A673 (cell line): Measurements from ENCODE around the gene ENOX2. TPM values are rescaled to one million over a fixed set of nuclear protein-coding genes. Genes with fewer than 3 reads are reported as not detected.

Experiments used
- BruUV-seq: library from RNA; stranded (reverse); fragments of 400-500 nt; replicated peaks from 2 replicates; lab custom pipeline; 2021; lab: Mats Ljungman, UMichigan
- CTCF ChIA-PET: fragments of 300-600 bp; sonication (Branson Sonifier 250); formaldehyde crosslinking; loops from one replicate; lab custom pipeline; 2022; ENCODE audit warnings: antibody characterized with exemption; lab: Charles Lee
- POLR2A ChIA-PET: fragments of 300-600 bp; sonication (Branson Sonifier 250); formaldehyde crosslinking; loops from one replicate; lab custom pipeline; 2022; ENCODE audit warnings: antibody characterized with exemption; ENCODE audit not compliant: low non-redundant PET; lab: Charles Lee
- DNase-seq: peaks from one replicate; pipeline ENCODE4 v3.0.0-alpha.2; 2015; ENCODE audit warnings: low spot score
- H3K27ac ChIP-seq: fragments of 200-600 bp; sonication (generic); 2 replicates; pipeline ENCODE4 v1.5.1; 2016; ENCODE audit warnings: mixed run types, low read depth, mild to moderate bottlenecking, mixed read lengths, antibody characterized with exemption, low read length; ENCODE audit not compliant: poor library complexity, severe bottlenecking
- H3K27me3 ChIP-seq: fragments of 200-600 bp; sonication (generic); replicated peaks from 2 replicates; pipeline ENCODE4 v1.6.1; 2017; ENCODE audit warnings: mixed run types, low read depth, mild to moderate bottlenecking, mixed read lengths, antibody characterized with exemption, low read length; ENCODE audit not compliant: insufficient read depth, poor library complexity
- H3K36me3 ChIP-seq: fragments of 200-600 bp; sonication (generic); 2 replicates; pipeline ENCODE4 v1.6.1; 2016; ENCODE audit warnings: mixed run types, mild to moderate bottlenecking, mixed read lengths, antibody characterized with exemption, low read length; ENCODE audit not compliant: insufficient read depth, poor library complexity, severe bottlenecking
- H3K4me1 ChIP-seq: fragments of 200-600 bp; sonication (generic); 2 replicates; pipeline ENCODE4 v1.6.1; 2017; ENCODE audit warnings: mixed run types, mild to moderate bottlenecking, mixed read lengths, antibody characterized with exemption, low read length; ENCODE audit not compliant: insufficient read depth, poor library complexity, severe bottlenecking
- H3K4me3 ChIP-seq: fragments of 200-600 bp; sonication (generic); 2 replicates; pipeline ENCODE4 v1.5.1; 2016; ENCODE audit warnings: low read depth, mixed run types, mild to moderate bottlenecking, mixed read lengths, low read length; ENCODE audit not compliant: poor library complexity, severe bottlenecking
- H3K9me3 ChIP-seq: fragments of 200-600 bp; sonication (generic); 2 replicates; pipeline ENCODE4 v1.6.1; 2016; ENCODE audit warnings: mixed run types, low read depth, mild to moderate bottlenecking, mixed read lengths, antibody characterized with exemption, low read length; ENCODE audit not compliant: poor library complexity, severe bottlenecking
- CTCF ChIP-seq: fragments of 300-800, 200-600 bp; sonication (generic); conservative IDR thresholded peaks from 2 replicates; pipeline ENCODE4 v1.5.1; 2017; ENCODE audit warnings: low read depth, mild to moderate bottlenecking, antibody characterized with exemption, low read length, moderate library complexity, mixed read lengths
- EZH2 ChIP-seq: fragments of 200-600 bp; sonication (generic); IDR thresholded peaks from 2 replicates; pipeline ENCODE4 v1.6.1; 2017; ENCODE audit warnings: borderline replicate concordance, low read depth, mild to moderate bottlenecking, mixed read lengths, antibody characterized with exemption, low read length; ENCODE audit not compliant: poor library complexity, severe bottlenecking
- intact Hi-C: fragments of 100-400 bp; cut with micrococcal nuclease; formaldehyde crosslinking; loops from one replicate; pipeline ENCODE4 v1.10.0; 2022; ENCODE audit not compliant: unreplicated experiment
- total RNA-seq: library from RNA; stranded (reverse); gene quantifications from 2 replicates; pipeline ENCODE4 v1.2.3, GENCODE V29; 2021

The ENOX2 gene
- total RNA-seq, 1 experiment from 2014 or later, result 12.9 TPM

DNA sequence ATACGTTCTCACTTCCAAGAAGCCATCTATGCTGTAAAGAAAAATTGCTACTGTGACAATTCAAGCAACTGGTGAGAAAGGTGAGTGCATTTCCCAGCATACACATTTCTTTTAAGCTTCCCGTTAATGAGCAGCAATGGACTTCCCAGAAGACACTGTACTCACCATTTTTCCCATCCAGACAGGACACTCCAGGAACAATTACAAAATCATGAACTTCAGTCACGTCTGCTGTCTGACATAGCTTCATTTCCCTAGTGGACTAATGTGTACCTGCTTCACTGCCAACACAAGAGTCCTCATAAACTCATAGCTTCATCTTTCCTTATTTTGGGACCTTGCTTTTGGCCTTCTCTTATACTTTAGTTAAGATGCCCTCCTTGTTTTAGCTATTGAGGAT, 156.9 kb downstream of the ENOX2 start:
- no TSS peak for BruUV-seq
- Histone ChIP-seq H3K4me1 (no peaks in the 10 kb centered on the region), H3K27ac (no peak overlapping the region), H3K27me3 (no peaks in the 10 kb centered on the region), H3K9me3 (no peaks in the 10 kb centered on the region), H3K36me3 (no peaks in the 10 kb centered on the region), H3K4me3 (no peak overlapping the region)
- DNase-seq, result no peak
- ChIA-PET POLR2A (no interaction called here), CTCF (no interaction called here)
- no peak for TF ChIP-seq CTCF
- TF ChIP-seq EZH2, result no peak
- intact Hi-C loops, result no loop called here

GRCh38 chrX:130741584-130741983, 161.4 kb downstream of the ENOX2 start:
- ChIA-PET POLR2A (no interaction called here), CTCF (interaction anchor here (1.0 kb wide), 1 partner anchor 27 kb away, joined by 4 read pairs; no protein-coding TSS in a partner anchor)
- no peak for DNase-seq
- BruUV-seq, result no TSS peak
- H3K4me3 ChIP-seq, result no peak overlapping the region
- no peaks in the 10 kb centered on the region for H3K9me3 ChIP-seq
- no peaks in the 10 kb centered on the region for H3K36me3 ChIP-seq
- H3K27ac ChIP-seq, result no peak overlapping the region
- H3K27me3 ChIP-seq, result no peaks in the 10 kb centered on the region
- intact Hi-C loops, result no loop called here
- no peak for TF ChIP-seq CTCF
- no peak for TF ChIP-seq EZH2
- no peaks in the 10 kb centered on the region for H3K4me1 ChIP-seq

- ChIA-PET CTCF (interaction anchor here (1.0 kb wide), 1 partner anchor 27 kb away, joined by 4 read pairs; no protein-coding TSS in a partner anchor), POLR2A (no interaction called here)
- Histone ChIP-seq H3K4me1 (no peaks in the 10 kb centered on the region), H3K27ac (no peak overlapping the region), H3K27me3 (no peaks in the 10 kb centered on the region), H3K4me3 (no peak overlapping the region), H3K36me3 (no peaks in the 10 kb centered on the region), H3K9me3 (no peaks in the 10 kb centered on the region)
- intact Hi-C loops, result no loop called here
- TF ChIP-seq EZH2 (no peak), CTCF (no peak)
- DNase-seq, result no peak
- BruUV-seq, result no TSS peak
Measured at GRCh38 chrX:130741151-130741550, 161.9 kb downstream of the ENOX2 start.
